ENCODE measurements around the gene RPAIN. TPM values are rescaled to one million over a fixed set of nuclear protein-coding genes. Genes with fewer than 3 reads are reported as not detected.

RPAIN gene
- total and polyA plus RNA-seq, 2 of the 13 experiments (the other 11 are each of a cell fraction or from before 2014, with no cell fraction given): 42.1 to 58.5 TPM

DNA sequence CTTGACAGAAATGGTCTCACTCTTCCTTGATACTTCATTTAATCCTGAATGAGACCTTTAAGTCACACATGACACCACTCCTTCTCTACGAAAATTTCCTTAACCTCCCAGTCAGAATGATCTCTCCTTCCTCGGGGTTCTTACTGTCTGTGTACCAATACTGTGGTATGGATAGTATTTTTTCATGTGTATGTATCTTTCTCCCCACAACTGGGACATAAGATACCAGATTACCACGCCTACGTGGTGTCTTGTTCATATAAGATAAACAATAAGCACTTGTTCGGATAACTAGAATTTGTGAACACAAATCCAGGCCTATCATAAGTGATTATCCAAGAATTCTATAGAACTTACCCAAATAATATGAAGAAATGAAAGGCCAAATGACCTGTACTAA is 11.8 kb upstream of the RPAIN start:
- Histone ChIP-seq H3K36me3 (replicated peaks in 1 of 2; ENCODE audit: control insufficient read depth in 1 of 2, insufficient read depth in 2 of 2, low read length in 2 of 2) (peaks cover 26 to 75% of the 10 kb centered on the region in 2 experiments), H3K27ac (ENCODE audit: extremely low read length, insufficient read depth, low read length) (no peak overlapping the region), H2AFZ (ENCODE audit: low read length) (no peak overlapping the region), H4K20me1 (ENCODE audit: insufficient read depth, low read length) (no peaks in the 10 kb centered on the region), H3K4me3 (replicated peaks in 1 of 3; ENCODE audit: insufficient read depth in 1 of 3, low read depth in 2 of 3, low read length in 3 of 3) (no peak overlapping the region), H3K79me2 (ENCODE audit: insufficient read depth, low read length) (peaks cover 10% of the 10 kb centered on the region), H3K9me3 (ENCODE audit: low read length) (no peaks in the 10 kb centered on the region), H3K4me2 (ENCODE audit: low read depth, low read length) (no peak overlapping the region), H3K4me1 (ENCODE audit: insufficient read depth, low read length) (peaks cover 38% of the 10 kb centered on the region), H3K27me3 (ENCODE audit: control insufficient read depth in 1 of 2, insufficient read depth in 2 of 2, low read length in 2 of 2) (no peaks in the 10 kb centered on the region), H3K9ac (ENCODE audit: insufficient read depth, low read depth, low read length) (no peak overlapping the region)
- in situ Hi-C loops (cut with HindIII; ENCODE audit: extremely low pct_ligation_motif_present, low pct_unique_long_range_greater_than_20kb) (no loop called here), intact Hi-C loops (cut with micrococcal nuclease; ENCODE audit: unreplicated experiment) (no loop called here)
- FAIRE-seq (no peak), ATAC-seq (no peak), DNase-seq (ENCODE audit: low spot score) (no peak)
- no TSS peak for BruUV-seq (replicated peaks)
- WGBS (ENCODE audit: low lambda C conversion rate): 93% methylated on average over 5 of the region's 5 CpGs
- POLR2A ChIA-PET: no interaction called here
- no peak for TF ChIP-seq CREB1 (IDR thresholded peaks at IDR 0.05)
- TF ChIP-seq CREB1 (CRISPR knock-in tag; IDR thresholded peaks at IDR 0.05): no peak
- no peak for TF ChIP-seq HNRNPK (IDR thresholded peaks at IDR 0.05; ENCODE audit: low read depth, low read length, poor library complexity, severe bottlenecking)
- CTCF ChIA-PET (ENCODE audit: low intra/inter-chr PET ratio, low total read pairs): no interaction called here

- no peak overlapping the region for H3K4me3 ChIP-seq (replicated peaks in 1 of 3; ENCODE audit: insufficient read depth in 1 of 3, low read depth in 2 of 3, low read length in 3 of 3)
- no peaks in the 10 kb centered on the region for H3K9me3 ChIP-seq (ENCODE audit: low read length)
- ChIA-PET CTCF (ENCODE audit: low intra/inter-chr PET ratio, low total read pairs) (no interaction called here), POLR2A (no interaction called here)
- FAIRE-seq: no peak
- no peak overlapping the region for H3K9ac ChIP-seq (ENCODE audit: insufficient read depth, low read depth, low read length)
- peaks cover 42% of the 10 kb centered on the region for H3K4me1 ChIP-seq (ENCODE audit: insufficient read depth, low read length)
- ATAC-seq: no peak
- in situ Hi-C loops (cut with HindIII; ENCODE audit: extremely low pct_ligation_motif_present, low pct_unique_long_range_greater_than_20kb): no loop called here
- intact Hi-C loops (cut with micrococcal nuclease; ENCODE audit: unreplicated experiment): no loop called here
- DNase-seq (ENCODE audit: low spot score): no peak
- BruUV-seq (replicated peaks): no TSS peak
- H3K79me2 ChIP-seq (ENCODE audit: insufficient read depth, low read length): peaks cover 14% of the 10 kb centered on the region
- TF ChIP-seq HNRNPL (IDR thresholded peaks at IDR 0.05; ENCODE audit: low read depth, low read length) (no peak), SP1 (IDR thresholded peaks at IDR 0.05) (no peak), SP1 (CRISPR knock-in tag; IDR thresholded peaks at IDR 0.05) (no peak), SMYD3 (CRISPR knock-in tag; IDR thresholded peaks at IDR 0.05) (no peak), LCORL (IDR thresholded peaks at IDR 0.05) (no peak), LCORL (CRISPR knock-in tag; IDR thresholded peaks at IDR 0.05) (no peak), CHD2 (IDR thresholded peaks at IDR 0.05; ENCODE audit: low read depth, low read length) (no peak), ZNF281 (CRISPR knock-in tag; IDR thresholded peaks at IDR 0.05; ENCODE audit: borderline replicate concordance) (no peak), ZBTB33 (CRISPR knock-in tag; IDR thresholded peaks at IDR 0.05) (no peak), ATF7 (IDR thresholded peaks at IDR 0.05) (no peak), ATF7 (CRISPR knock-in tag; IDR thresholded peaks at IDR 0.05) (no peak), JDP2 (CRISPR knock-in tag; IDR thresholded peaks at IDR 0.05; ENCODE audit: borderline replicate concordance) (no peak)
- H2AFZ ChIP-seq (ENCODE audit: low read length): no peak overlapping the region
- H3K36me3 ChIP-seq (replicated peaks in 1 of 2; ENCODE audit: control insufficient read depth in 1 of 2, insufficient read depth in 2 of 2, low read length in 2 of 2): peaks cover 22 to 82% of the 10 kb centered on the region in 2 experiments
- H3K27ac ChIP-seq (ENCODE audit: extremely low read length, insufficient read depth, low read length): no peak overlapping the region
- H3K27me3 ChIP-seq (ENCODE audit: control insufficient read depth in 1 of 2, insufficient read depth in 2 of 2, low read length in 2 of 2): no peaks in the 10 kb centered on the region
- H4K20me1 ChIP-seq (ENCODE audit: insufficient read depth, low read length): no peaks in the 10 kb centered on the region
- no peak overlapping the region for H3K4me2 ChIP-seq (ENCODE audit: low read depth, low read length)
- WGBS (ENCODE audit: low lambda C conversion rate): 97% methylated on average over 7 of the region's 7 CpGs
Measured at GRCh38 chr17:5410594-5411272, 9.2 kb upstream of the RPAIN start.
